HL-60 (cell line): ENCODE results near the gene TNRC18.

Source experiments
- DNase-seq, 2 experiments: peaks; one replicate each; pipeline ENCODE4 v3.0.0-alpha.2; 2010 to 2020; ENCODE audit warnings: low read depth in 1 of 2, low spot score in 1 of 2
- H3K27ac ChIP-seq: fragments of 250-450 bp; sonication (Bioruptor Pico); replicated peaks from 2 replicates; pipeline ENCODE4 v1.5.1; 2020; ENCODE audit warnings: mild to moderate bottlenecking, moderate library complexity
- H3K27me3 ChIP-seq: fragments of 250-450 bp; sonication (Bioruptor Pico); 2 replicates; pipeline ENCODE4 v1.5.1; 2021; ENCODE audit warnings: mild to moderate bottlenecking, moderate library complexity; ENCODE audit not compliant: insufficient read depth, poor library complexity, severe bottlenecking
- H3K4me3 ChIP-seq: replicated peaks from 2 replicates; pipeline ENCODE4 v1.5.1; 2011; ENCODE audit warnings: mild to moderate bottlenecking, control low read depth, low read length; ENCODE audit not compliant: insufficient read depth
- GABPA ChIP-seq: IDR thresholded peaks from 2 replicates; pipeline ENCODE4 v1.6.1; 2012; ENCODE audit warnings: low read depth
- POLR2AphosphoS5 ChIP-seq: IDR thresholded peaks from 2 replicates; pipeline ENCODE4 v1.6.1; 2012; ENCODE audit warnings: low read depth
- SPI1 ChIP-seq: IDR thresholded peaks from 2 replicates; pipeline ENCODE4 v1.6.1; 2012; ENCODE audit warnings: low read depth, mild to moderate bottlenecking, borderline replicate concordance
- TF ChIP-seq, protein P1 (sequence below): IDR thresholded peaks from 2 replicates; pipeline ENCODE4 v1.6.1; 2012; ENCODE audit warnings: low read depth; ENCODE audit not compliant: insufficient replicate concordance
- TF ChIP-seq, protein P2 (sequence below): IDR thresholded peaks from one replicate; pipeline ENCODE4 v1.5.1; 2011; ENCODE audit warnings: low read length, control low read depth, inconsistent platforms; ENCODE audit not compliant: insufficient read depth

The TNRC18 gene

GRCh38 chr7:5362466-5362865, 61.2 kb downstream of the TNRC18 start:
- Histone ChIP-seq H3K27me3 (no peaks in the 10 kb centered on the region), H3K4me3 (no peak overlapping the region), H3K27ac (no peak overlapping the region)
- TF ChIP-seq GABPA (no peak), SPI1 (no peak), POLR2AphosphoS5 (no peak)
- TF ChIP-seq, protein P1, sequence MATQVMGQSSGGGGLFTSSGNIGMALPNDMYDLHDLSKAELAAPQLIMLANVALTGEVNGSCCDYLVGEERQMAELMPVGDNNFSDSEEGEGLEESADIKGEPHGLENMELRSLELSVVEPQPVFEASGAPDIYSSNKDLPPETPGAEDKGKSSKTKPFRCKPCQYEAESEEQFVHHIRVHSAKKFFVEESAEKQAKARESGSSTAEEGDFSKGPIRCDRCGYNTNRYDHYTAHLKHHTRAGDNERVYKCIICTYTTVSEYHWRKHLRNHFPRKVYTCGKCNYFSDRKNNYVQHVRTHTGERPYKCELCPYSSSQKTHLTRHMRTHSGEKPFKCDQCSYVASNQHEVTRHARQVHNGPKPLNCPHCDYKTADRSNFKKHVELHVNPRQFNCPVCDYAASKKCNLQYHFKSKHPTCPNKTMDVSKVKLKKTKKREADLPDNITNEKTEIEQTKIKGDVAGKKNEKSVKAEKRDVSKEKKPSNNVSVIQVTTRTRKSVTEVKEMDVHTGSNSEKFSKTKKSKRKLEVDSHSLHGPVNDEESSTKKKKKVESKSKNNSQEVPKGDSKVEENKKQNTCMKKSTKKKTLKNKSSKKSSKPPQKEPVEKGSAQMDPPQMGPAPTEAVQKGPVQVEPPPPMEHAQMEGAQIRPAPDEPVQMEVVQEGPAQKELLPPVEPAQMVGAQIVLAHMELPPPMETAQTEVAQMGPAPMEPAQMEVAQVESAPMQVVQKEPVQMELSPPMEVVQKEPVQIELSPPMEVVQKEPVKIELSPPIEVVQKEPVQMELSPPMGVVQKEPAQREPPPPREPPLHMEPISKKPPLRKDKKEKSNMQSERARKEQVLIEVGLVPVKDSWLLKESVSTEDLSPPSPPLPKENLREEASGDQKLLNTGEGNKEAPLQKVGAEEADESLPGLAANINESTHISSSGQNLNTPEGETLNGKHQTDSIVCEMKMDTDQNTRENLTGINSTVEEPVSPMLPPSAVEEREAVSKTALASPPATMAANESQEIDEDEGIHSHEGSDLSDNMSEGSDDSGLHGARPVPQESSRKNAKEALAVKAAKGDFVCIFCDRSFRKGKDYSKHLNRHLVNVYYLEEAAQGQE = no peak
- TF ChIP-seq, protein P2, sequence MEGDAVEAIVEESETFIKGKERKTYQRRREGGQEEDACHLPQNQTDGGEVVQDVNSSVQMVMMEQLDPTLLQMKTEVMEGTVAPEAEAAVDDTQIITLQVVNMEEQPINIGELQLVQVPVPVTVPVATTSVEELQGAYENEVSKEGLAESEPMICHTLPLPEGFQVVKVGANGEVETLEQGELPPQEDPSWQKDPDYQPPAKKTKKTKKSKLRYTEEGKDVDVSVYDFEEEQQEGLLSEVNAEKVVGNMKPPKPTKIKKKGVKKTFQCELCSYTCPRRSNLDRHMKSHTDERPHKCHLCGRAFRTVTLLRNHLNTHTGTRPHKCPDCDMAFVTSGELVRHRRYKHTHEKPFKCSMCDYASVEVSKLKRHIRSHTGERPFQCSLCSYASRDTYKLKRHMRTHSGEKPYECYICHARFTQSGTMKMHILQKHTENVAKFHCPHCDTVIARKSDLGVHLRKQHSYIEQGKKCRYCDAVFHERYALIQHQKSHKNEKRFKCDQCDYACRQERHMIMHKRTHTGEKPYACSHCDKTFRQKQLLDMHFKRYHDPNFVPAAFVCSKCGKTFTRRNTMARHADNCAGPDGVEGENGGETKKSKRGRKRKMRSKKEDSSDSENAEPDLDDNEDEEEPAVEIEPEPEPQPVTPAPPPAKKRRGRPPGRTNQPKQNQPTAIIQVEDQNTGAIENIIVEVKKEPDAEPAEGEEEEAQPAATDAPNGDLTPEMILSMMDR = no peak
- DNase-seq = no peak

DNA sequence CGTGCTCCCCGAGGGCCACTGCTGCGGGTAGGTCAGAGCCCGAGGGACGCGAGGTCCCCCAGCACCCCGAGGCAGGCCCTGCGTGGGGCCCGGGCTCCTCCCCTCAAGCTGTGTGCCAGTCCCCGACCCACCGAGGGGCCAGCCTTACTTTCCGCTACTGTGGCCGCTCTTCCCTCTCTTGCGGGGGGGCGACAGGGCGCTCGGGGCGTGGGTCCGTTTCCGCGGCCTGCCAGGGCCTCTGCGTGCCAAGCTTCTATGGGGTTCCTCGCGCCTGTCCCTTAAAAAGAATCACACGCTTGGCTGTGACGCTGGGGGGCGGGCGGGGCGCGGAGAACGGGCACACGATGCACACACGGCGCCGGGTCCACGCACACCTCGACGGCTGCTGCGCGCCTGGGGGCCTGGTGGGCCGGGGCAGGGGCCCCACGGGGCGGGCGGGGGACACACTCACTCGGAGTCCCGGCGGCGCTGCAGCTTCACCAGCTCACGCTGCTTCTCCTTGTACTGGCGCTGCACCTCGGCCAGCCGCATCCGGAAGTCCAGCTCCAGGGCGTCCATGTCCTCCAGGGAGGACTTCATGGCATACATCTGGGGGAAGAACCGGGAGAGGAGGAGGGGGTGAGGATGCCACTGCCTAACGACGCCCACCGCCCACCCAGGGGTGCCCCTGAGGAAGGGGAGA, 62.0 kb downstream of the TNRC18 start:
- no peak overlapping the region for H3K4me3 ChIP-seq
- DNase-seq = no peak
- no peaks in the 10 kb centered on the region for H3K27me3 ChIP-seq
- TF ChIP-seq, protein P2 = no peak
- TF ChIP-seq, protein P1 = no peak
- no peak for TF ChIP-seq POLR2AphosphoS5
- TF ChIP-seq SPI1 = no peak
- H3K27ac ChIP-seq = no peak overlapping the region

DNA sequence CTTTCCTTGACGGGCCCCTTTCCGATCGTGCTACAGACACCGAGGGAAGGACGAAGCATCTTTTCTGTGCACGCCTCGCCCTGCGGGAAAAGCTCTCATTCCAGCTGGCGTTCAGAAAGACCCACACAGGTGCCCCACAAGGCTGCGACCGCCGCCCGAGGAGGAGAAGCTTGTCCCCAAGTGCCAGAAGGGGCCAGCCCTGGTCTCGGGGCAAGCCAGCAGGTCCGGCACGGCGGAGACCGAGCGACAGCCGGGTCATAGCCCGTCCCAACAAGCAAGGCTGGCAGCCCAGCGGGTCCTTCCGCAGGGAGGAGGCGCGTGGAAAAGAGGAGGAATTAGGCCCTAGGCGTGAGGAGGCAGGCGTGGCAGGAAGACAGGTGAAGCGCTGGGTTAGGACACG, 62.7 kb downstream of the TNRC18 start:
- TF ChIP-seq GABPA (no peak), SPI1 (no peak)
- TF ChIP-seq, protein P1 = no peak
- TF ChIP-seq, protein P2 = no peak
- no peak for DNase-seq
- H3K27ac ChIP-seq = no peak overlapping the region
- no peak overlapping the region for H3K4me3 ChIP-seq
- no peaks in the 10 kb centered on the region for H3K27me3 ChIP-seq
